Stimulated activated CD8-positive, alpha-beta memory T cell treated with anti-CD3 and anti-CD28 coated beads, Interleukin-12 subunit alpha, Interleukin-12 subunit beta, amount 100 ng/mL, for 24 hours (primary cell): Measurements from ENCODE around the gene B2M.
"Not testable (repeated sequence)": the region's sequence is repeated elsewhere in the genome, so short reads cannot be mapped to it uniquely, and the experiment has no call there.

Experiments
- DNase-seq: peaks from one replicate; pipeline ENCODE4 v3.0.0-alpha.2; 2020; ENCODE audit errors: extremely low read depth

The B2M gene

GRCh38 chr15:44726136-44726535 is 14.8 kb downstream of the B2M start:
- DNase-seq = no peak

- DNase-seq = no peak
Measured at GRCh38 chr15:44726568-44727484, 15.5 kb downstream of the B2M start.

GRCh38 chr15:44727485-44728231 is 16.3 kb downstream of the B2M start:
- DNase-seq = no peak

- not testable (repeated sequence) for DNase-seq
Measured at GRCh38 chr15:44728232-44728575, 16.9 kb downstream of the B2M start.

- DNase-seq = peak; percentile 83
Measured at GRCh38 chr15:44728576-44729407, 17.5 kb downstream of the B2M start.

GRCh38 chr15:44729408-44730127 is 18.3 kb downstream of the B2M start:
- no peak for DNase-seq

GRCh38 chr15:44734839-44735481 is 23.6 kb downstream of the B2M start:
- no peak for DNase-seq

GRCh38 chr15:44735482-44736180 is 24.3 kb downstream of the B2M start:
- DNase-seq = no peak

- DNase-seq = no peak
Measured at GRCh38 chr15:44736181-44736765, 25.0 kb downstream of the B2M start, which contains the start of gene TRIM69. TRIM69 (plus strand) TSS chr15:44736528; CDS start chr15:44736705, 177 bp downstream.

- no peak for DNase-seq
Measured at GRCh38 chr15:44738340-44738984, 27.1 kb downstream of the B2M start.

GRCh38 chr15:44739222-44739847 is 28.0 kb downstream of the B2M start:
- DNase-seq = not testable (repeated sequence)

GRCh38 chr15:44743454-44743853 is 32.1 kb downstream of the B2M start:
- not testable (repeated sequence) for DNase-seq

- no peak for DNase-seq
Measured at GRCh38 chr15:44753345-44753744, 42.0 kb downstream of the B2M start.

GRCh38 chr15:44763187-44763586 is 51.9 kb downstream of the B2M start:
- no peak for DNase-seq

GRCh38 chr15:44763848-44764247 is 52.5 kb downstream of the B2M start:
- no peak for DNase-seq

- no peak for DNase-seq
Measured at GRCh38 chr15:44765036-44765435, 53.7 kb downstream of the B2M start.
